ENCODE data around the gene NR3C2. TPM values are rescaled to one million over a fixed set of nuclear protein-coding genes. Genes with fewer than 3 reads are reported as not detected.

Gene NR3C2
- polyA plus RNA-seq, 3 donors, result 0.09 to 0.27 (median 0.20) TPM

DNA sequence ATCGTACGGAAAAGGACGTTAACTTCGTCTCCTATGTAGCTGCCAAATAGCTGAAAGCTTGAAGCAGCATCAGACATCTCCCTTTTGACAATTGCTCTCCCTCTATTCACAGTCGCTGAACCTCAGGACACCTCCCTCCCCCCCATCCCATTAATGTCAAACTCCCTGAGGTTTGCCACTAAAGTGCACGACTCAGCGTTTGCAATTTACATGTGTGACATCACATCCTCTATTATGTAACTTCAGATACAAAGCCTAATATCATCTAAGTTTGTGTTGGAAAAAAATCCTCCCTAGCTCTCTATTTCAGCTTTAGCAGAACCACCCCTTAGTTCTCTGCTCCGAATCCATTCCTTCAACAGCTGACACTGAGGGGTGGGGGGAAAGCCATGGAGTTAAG, 5.5 kb upstream of the NR3C2 start:
- H3K79me2 ChIP-seq (ENCODE audit: insufficient read depth, low read length), result no peaks in the 10 kb centered on the region
- H3K4me2 ChIP-seq (replicated peaks; ENCODE audit: extremely low read depth, low read length, poor library complexity, severe bottlenecking), result no peak overlapping the region
- 6% methylated on average over 3 of the region's 8 CpGs for WGBS (ENCODE audit: insufficient coverage)
- peaks cover 44 to 67% (median 58%) of the 10 kb centered on the region in 3 donors for H3K27me3 Mint-ChIP-seq (ENCODE audit: low read depth in 3 of 3)
- intact Hi-C loops (cut with micrococcal nuclease), result loop anchor here in 1 of 2 donors (10.0 kb wide), 2 partner anchors 383 to 613 kb away; no protein-coding TSS in a partner anchor
- no peak overlapping the region for H3K27ac Mint-ChIP-seq
- peaks cover 19% of the 10 kb centered on the region for H3K4me1 Mint-ChIP-seq
- H3K9me3 Mint-ChIP-seq, result peaks cover 0 to 28% (median 12%) of the 10 kb centered on the region in 7 donors
- H3K4me3 ChIP-seq (replicated peaks in 1 of 3; ENCODE audit: low read depth in 2 of 3, low read length in 3 of 3), result no peak overlapping the region
- no peaks in the 10 kb centered on the region for H3K36me3 ChIP-seq (replicated peaks in 1 of 2; ENCODE audit: control insufficient read depth in 1 of 2, insufficient read depth in 2 of 2, low read length in 2 of 2)
- no peaks in the 10 kb centered on the region for H4K20me1 ChIP-seq (ENCODE audit: insufficient read depth, low read length)
- TF ChIP-seq, protein P1, sequence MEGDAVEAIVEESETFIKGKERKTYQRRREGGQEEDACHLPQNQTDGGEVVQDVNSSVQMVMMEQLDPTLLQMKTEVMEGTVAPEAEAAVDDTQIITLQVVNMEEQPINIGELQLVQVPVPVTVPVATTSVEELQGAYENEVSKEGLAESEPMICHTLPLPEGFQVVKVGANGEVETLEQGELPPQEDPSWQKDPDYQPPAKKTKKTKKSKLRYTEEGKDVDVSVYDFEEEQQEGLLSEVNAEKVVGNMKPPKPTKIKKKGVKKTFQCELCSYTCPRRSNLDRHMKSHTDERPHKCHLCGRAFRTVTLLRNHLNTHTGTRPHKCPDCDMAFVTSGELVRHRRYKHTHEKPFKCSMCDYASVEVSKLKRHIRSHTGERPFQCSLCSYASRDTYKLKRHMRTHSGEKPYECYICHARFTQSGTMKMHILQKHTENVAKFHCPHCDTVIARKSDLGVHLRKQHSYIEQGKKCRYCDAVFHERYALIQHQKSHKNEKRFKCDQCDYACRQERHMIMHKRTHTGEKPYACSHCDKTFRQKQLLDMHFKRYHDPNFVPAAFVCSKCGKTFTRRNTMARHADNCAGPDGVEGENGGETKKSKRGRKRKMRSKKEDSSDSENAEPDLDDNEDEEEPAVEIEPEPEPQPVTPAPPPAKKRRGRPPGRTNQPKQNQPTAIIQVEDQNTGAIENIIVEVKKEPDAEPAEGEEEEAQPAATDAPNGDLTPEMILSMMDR (IDR thresholded peaks at IDR 0.05), result no peak
- peaks cover 4% of the 10 kb centered on the region in 2 donors for H3K36me3 Mint-ChIP-seq
- no peak overlapping the region for H2AFZ ChIP-seq (ENCODE audit: insufficient read depth, low read depth, low read length, poor library complexity, severe bottlenecking)
- peaks cover 23 to 38% of the 10 kb centered on the region in 2 donors for H3K4me1 ChIP-seq (ENCODE audit: control insufficient read depth in 1 of 2, insufficient read depth in 2 of 2, low read length in 2 of 2)
- peak in 2 of 3 donors; percentile 38 to 56 for DNase-seq
- H3K9ac ChIP-seq (ENCODE audit: insufficient read depth, low read length, poor library complexity, severe bottlenecking), result no peak overlapping the region
- peak overlapping the region in 1 of 2 donors; percentile 67 for H3K4me3 Mint-ChIP-seq
- H3K27me3 ChIP-seq (ENCODE audit: control insufficient read depth in 2 of 2, insufficient read depth in 2 of 2, low read length in 2 of 2), result peaks cover 65 to 74% of the 10 kb centered on the region in 2 donors
- H3K27ac ChIP-seq (ENCODE audit: low read depth in 1 of 2, low read length in 2 of 2), result no peak overlapping the region
- peaks cover 0 to 9% of the 10 kb centered on the region in 2 donors for H3K9me3 ChIP-seq (replicated peaks in 1 of 2; ENCODE audit: control insufficient read depth in 1 of 2, insufficient read depth in 1 of 2, low read length in 2 of 2)

DNA sequence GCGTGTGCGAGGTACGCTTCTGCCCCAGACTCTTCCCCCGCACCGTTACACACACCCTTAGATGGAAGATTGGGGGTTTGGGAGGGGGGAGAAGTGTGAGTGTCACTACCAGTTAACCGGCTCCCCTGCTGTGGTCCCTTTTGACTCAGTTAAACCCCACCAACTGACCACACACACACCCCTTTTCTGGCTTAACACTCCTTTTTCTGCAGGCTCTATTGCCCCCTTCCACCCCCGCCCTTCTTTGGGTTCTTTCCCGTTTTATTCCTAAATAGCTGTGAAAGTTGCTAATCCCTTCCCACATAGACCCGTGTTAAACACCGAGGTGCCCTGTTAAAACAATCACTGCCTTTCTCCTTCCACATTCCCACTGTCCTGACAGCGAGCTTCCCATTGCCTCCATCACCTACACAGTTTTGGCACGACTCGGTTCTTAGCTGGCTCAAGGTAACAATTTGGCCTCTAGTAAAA, 3.7 kb upstream of the NR3C2 start:
- Histone ChIP-seq H4K20me1 (ENCODE audit: insufficient read depth, low read length) (no peaks in the 10 kb centered on the region), H3K4me3 (replicated peaks in 1 of 3; ENCODE audit: low read depth in 2 of 3, low read length in 3 of 3) (peak overlapping the region in 2 of 3 experiments; percentile 52 to 85), H3K27me3 (ENCODE audit: control insufficient read depth in 2 of 2, insufficient read depth in 2 of 2, low read length in 2 of 2) (peaks cover 69 to 80% of the 10 kb centered on the region in 2 donors), H3K27ac (ENCODE audit: low read depth in 1 of 2, low read length in 2 of 2) (no peak overlapping the region), H2AFZ (ENCODE audit: insufficient read depth, low read depth, low read length, poor library complexity, severe bottlenecking) (peak overlapping the region; percentile 99), H3K36me3 (replicated peaks in 1 of 2; ENCODE audit: control insufficient read depth in 1 of 2, insufficient read depth in 2 of 2, low read length in 2 of 2) (no peaks in the 10 kb centered on the region), H3K4me2 (replicated peaks; ENCODE audit: extremely low read depth, low read length, poor library complexity, severe bottlenecking) (peak overlapping the region; percentile 97), H3K79me2 (ENCODE audit: insufficient read depth, low read length) (no peaks in the 10 kb centered on the region), H3K4me1 (ENCODE audit: control insufficient read depth in 1 of 2, insufficient read depth in 2 of 2, low read length in 2 of 2) (peaks cover 30 to 51% of the 10 kb centered on the region in 2 donors), H3K9me3 (replicated peaks in 1 of 2; ENCODE audit: control insufficient read depth in 1 of 2, insufficient read depth in 1 of 2, low read length in 2 of 2) (peaks cover 0 to 9% of the 10 kb centered on the region in 2 donors), H3K9ac (ENCODE audit: insufficient read depth, low read length, poor library complexity, severe bottlenecking) (peak overlapping the region; percentile 83)
- Mint-ChIP-seq H3K4me1 (peaks cover 29% of the 10 kb centered on the region), H3K4me3 (peak overlapping the region; percentile 80 to 82), H3K27me3 (ENCODE audit: low read depth in 3 of 3) (peaks cover 59 to 80% (median 72%) of the 10 kb centered on the region in 3 donors), H3K36me3 (peaks cover 4% of the 10 kb centered on the region in 2 donors), H3K9me3 (peaks cover 0 to 34% (median 16%) of the 10 kb centered on the region in 7 donors), H3K27ac (no peak overlapping the region)
- intact Hi-C loops (cut with micrococcal nuclease), result loop anchor here in 1 of 2 donors (10.0 kb wide), 2 partner anchors 381 to 611 kb away; no protein-coding TSS in a partner anchor
- WGBS (ENCODE audit: insufficient coverage), result 5% methylated on average over 4 of the region's 13 CpGs
- TF ChIP-seq, protein P1 (IDR thresholded peaks at IDR 0.05), result no peak
- no peak for DNase-seq
